Chondrocyte (in vitro differentiated cells): Measurements from ENCODE around the gene GABBR2. TPM values are rescaled to one million over a fixed set of nuclear protein-coding genes. Genes with fewer than 3 reads are reported as not detected.
A peak's percentile ranks its signal among the peaks of the same experiment; 100 is the strongest.
"Not testable (repeated sequence)": the region's sequence is repeated elsewhere in the genome, so short reads cannot be mapped to it uniquely, and the experiment has no call there.

Experiments used
- DNase-seq: peaks from one replicate; pipeline ENCODE4 v3.0.0; 2021; ENCODE audit warnings: mixed read lengths, low spot score
- H3K27ac Mint-ChIP-seq: one replicate; pipeline ENCODE4 v1.8.0; 2021; ENCODE audit warnings: mild to moderate bottlenecking, moderate library complexity, mixed read lengths; ENCODE audit not compliant: unreplicated experiment
- H3K27me3 Mint-ChIP-seq: 2 replicates; pipeline ENCODE4 v1.8.0; 2021; ENCODE audit warnings: low read depth, mixed read lengths
- H3K36me3 Mint-ChIP-seq: 2 replicates; pipeline ENCODE4 v1.8.0; 2021; ENCODE audit warnings: low read depth, mixed read lengths
- H3K4me1 Mint-ChIP-seq: 2 replicates; pipeline ENCODE4 v1.8.0; 2021; ENCODE audit warnings: low read depth, mild to moderate bottlenecking, mixed read lengths
- H3K4me3 Mint-ChIP-seq: one replicate; pipeline ENCODE4 v1.8.0; 2021; ENCODE audit warnings: mild to moderate bottlenecking, moderate library complexity, mixed read lengths; ENCODE audit not compliant: unreplicated experiment
- H3K9me3 Mint-ChIP-seq: 2 replicates; pipeline ENCODE4 v1.8.0; 2021; ENCODE audit warnings: low read depth, mixed read lengths
- CTCF ChIP-seq: fragments of 200-600 bp; sonication (generic); IDR thresholded peaks from 2 replicates; pipeline ENCODE4 v1.5.0; 2021; ENCODE audit warnings: antibody characterized with exemption, mild to moderate bottlenecking, moderate library complexity
- total RNA-seq: library from RNA; stranded (reverse); gene quantifications from 3 replicates; pipeline ENCODE4 v1.2.1, GENCODE V29; 2021

GABBR2 gene
- total RNA-seq, 1 donor from 2014 or later = 0.12 TPM

DNA sequence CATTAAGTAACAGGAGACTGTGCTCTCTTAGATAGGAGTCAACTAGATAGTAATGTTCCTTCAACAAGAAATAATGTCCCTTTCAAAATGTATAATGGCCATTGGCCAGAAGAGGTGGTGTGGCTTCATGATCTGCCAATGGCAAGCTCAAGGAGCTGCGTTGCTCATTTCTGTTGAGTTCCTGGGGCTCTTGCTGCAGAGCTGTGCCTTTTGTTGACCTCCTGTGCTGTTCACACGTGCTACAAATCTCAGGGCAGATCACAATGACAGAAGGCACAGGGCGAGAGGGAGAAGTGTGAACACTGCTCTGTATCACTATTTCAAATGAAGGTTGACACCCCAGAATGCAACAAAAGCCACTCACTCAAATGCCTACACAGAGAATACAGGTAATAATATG, 437.3 kb downstream of the GABBR2 start:
- DNase-seq = no peak
- Mint-ChIP-seq H3K36me3 (peaks cover 1% of the 10 kb centered on the region), H3K9me3 (no peaks in the 10 kb centered on the region), H3K4me3 (no peak overlapping the region), H3K27ac (no peak overlapping the region), H3K27me3 (peaks cover 10% of the 10 kb centered on the region), H3K4me1 (peaks cover 9% of the 10 kb centered on the region)
- no peak for TF ChIP-seq CTCF

DNA sequence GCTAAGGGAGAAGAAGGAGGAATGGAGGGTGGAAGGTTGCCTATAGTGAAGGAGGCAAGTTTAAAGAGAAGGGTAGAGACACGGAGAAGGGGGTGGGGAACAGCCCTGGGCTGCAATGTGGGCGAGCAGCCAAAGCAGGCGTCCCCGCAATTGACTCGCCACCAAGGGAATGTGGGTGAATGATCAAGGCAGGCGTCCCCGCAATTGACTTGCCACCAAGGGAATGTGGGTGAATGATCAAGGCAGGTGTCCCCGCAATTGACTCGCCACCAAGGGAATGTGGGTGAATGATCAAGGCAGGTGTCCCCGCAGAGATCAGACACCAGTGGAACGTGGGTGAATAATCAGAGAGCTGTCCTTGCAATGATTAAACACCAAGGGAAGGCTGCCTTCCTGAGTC, 438.5 kb downstream of the GABBR2 start:
- H3K36me3 Mint-ChIP-seq, H3K27me3 Mint-ChIP-seq, H3K9me3 Mint-ChIP-seq, DNase-seq, H3K4me3 Mint-ChIP-seq, H3K27ac Mint-ChIP-seq, H3K4me1 Mint-ChIP-seq: not testable (repeated sequence)

GRCh38 chr9:98269652-98270051, 439.1 kb downstream of the GABBR2 start:
- not testable (repeated sequence) for H3K27ac Mint-ChIP-seq, H3K27me3 Mint-ChIP-seq, H3K4me1 Mint-ChIP-seq, H3K36me3 Mint-ChIP-seq, DNase-seq, H3K4me3 Mint-ChIP-seq, H3K9me3 Mint-ChIP-seq

DNA sequence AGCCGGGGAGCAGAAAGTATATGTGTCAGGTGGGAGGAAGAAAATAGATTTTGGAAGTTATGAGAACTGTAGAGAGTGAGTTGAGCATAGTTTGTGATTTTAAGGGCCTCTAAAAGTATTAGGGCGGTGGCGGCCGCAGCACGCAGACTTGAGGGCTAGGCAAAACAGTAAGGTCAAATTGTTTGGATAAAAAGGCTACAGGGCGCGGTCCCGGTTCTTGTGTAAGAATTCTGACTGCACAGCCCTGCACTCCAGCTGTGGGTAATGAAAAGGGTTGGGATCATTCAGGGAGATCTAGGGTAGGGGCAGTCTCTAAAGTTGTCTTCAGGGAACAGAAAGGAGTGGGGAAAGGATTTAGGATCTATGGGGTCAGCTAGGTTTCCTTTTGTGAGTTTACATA, 441.2 kb downstream of the GABBR2 start:
- H3K4me3 Mint-ChIP-seq, H3K36me3 Mint-ChIP-seq, DNase-seq, H3K27me3 Mint-ChIP-seq, H3K27ac Mint-ChIP-seq, H3K9me3 Mint-ChIP-seq: not testable (repeated sequence)
- H3K4me1 Mint-ChIP-seq = peaks cover 13% of the 10 kb centered on the region

GRCh38 chr9:98264516-98264915, 444.2 kb downstream of the GABBR2 start:
- Mint-ChIP-seq H3K4me3 (no peak overlapping the region), H3K27ac (no peak overlapping the region), H3K9me3 (no peaks in the 10 kb centered on the region), H3K27me3 (peaks cover 4% of the 10 kb centered on the region), H3K36me3 (no peaks in the 10 kb centered on the region), H3K4me1 (peaks cover 11% of the 10 kb centered on the region)
- no peak for TF ChIP-seq CTCF
- DNase-seq = no peak

- H3K4me1 Mint-ChIP-seq = peaks cover 11% of the 10 kb centered on the region
- H3K27me3 Mint-ChIP-seq = peaks cover 4% of the 10 kb centered on the region
- no peak overlapping the region for H3K4me3 Mint-ChIP-seq
- no peak for DNase-seq
- H3K27ac Mint-ChIP-seq = no peak overlapping the region
- TF ChIP-seq CTCF = peak; percentile 98
- no peaks in the 10 kb centered on the region for H3K36me3 Mint-ChIP-seq
- no peaks in the 10 kb centered on the region for H3K9me3 Mint-ChIP-seq
Observed at GRCh38 chr9:98263482-98264357, 445.0 kb downstream of the GABBR2 start.

- H3K9me3 Mint-ChIP-seq = no peaks in the 10 kb centered on the region
- DNase-seq = no peak
- no peak overlapping the region for H3K27ac Mint-ChIP-seq
Observed at GRCh38 chr9:98263080-98263479, 445.7 kb downstream of the GABBR2 start.

More at GRCh38 chr9:98263080-98263479, 445.7 kb downstream of the GABBR2 start:
- H3K36me3 Mint-ChIP-seq = no peaks in the 10 kb centered on the region
- no peak overlapping the region for H3K4me3 Mint-ChIP-seq
- peaks cover 11% of the 10 kb centered on the region for H3K4me1 Mint-ChIP-seq
- peaks cover 4% of the 10 kb centered on the region for H3K27me3 Mint-ChIP-seq
- TF ChIP-seq CTCF = no peak
